Gastrocnemius medialis (tissue), 4 donors: ENCODE measurements around the gene AMIGO2.
"Not testable (repeated sequence)": the region's sequence is repeated elsewhere in the genome, so short reads cannot be mapped to it uniquely, and the experiment has no call there.

Source experiments
- CTCF ChIP-seq, 5 experiments: fragments of 450-650 bp in 3 of 5; fragments of 200-600 bp in 2 of 5; sonication (generic) in 2 of 5; IDR thresholded peaks in 4 of 5; conservative IDR thresholded peaks in 1 of 5; 1 replicate in 4 of 5; 2 replicates in 1 of 5; pipeline ENCODE4 v1.5.1; 2016 to 2019; ENCODE audit warnings: antibody characterized with exemption in 5 of 5, mild to moderate bottlenecking in 3 of 5, moderate library complexity in 3 of 5
- POLR2A ChIP-seq, 2 donors: fragments of 450-650 bp; IDR thresholded peaks; one replicate each; pipeline ENCODE4 v1.6.1; 2017; ENCODE audit warnings: antibody characterized with exemption in 2 of 2, mild to moderate bottlenecking in 2 of 2, moderate library complexity in 2 of 2

GRCh38 chr12:47117305-47117704 is 37.5 kb upstream of the AMIGO2 start:
- not testable (repeated sequence) for TF ChIP-seq CTCF (IDR thresholded peaks at IDR 0.05 in 4 of 5, conservative IDR thresholded peaks at IDR 0.05 in 1 of 5); POLR2A (IDR thresholded peaks at IDR 0.05)
